OCI-LY7 (cell line): ENCODE results near the gene HLA-B. TPM values are rescaled to one million over a fixed set of nuclear protein-coding genes. Genes with fewer than 3 reads are reported as not detected.

Experiments used
- BruUV-seq: library from RNA; stranded (reverse); fragments of 400-500 nt; replicated peaks from 2 replicates; lab custom pipeline; 2021; lab: Mats Ljungman, UMichigan
- CTCF ChIA-PET: fragments of 300-600 bp; sonication (Branson Sonifier 250); formaldehyde crosslinking; loops from one replicate; lab custom pipeline; 2022; ENCODE audit warnings: antibody characterized with exemption; ENCODE audit not compliant: unreplicated experiment; lab: Charles Lee
- POLR2A ChIA-PET: fragments of 300-600 bp; sonication (Branson Sonifier 250); formaldehyde crosslinking; loops from one replicate; lab custom pipeline; 2022; ENCODE audit warnings: antibody characterized with exemption; lab: Charles Lee
- DNase-seq: peaks from one replicate; pipeline ENCODE4 v3.0.0-alpha.2; 2015; ENCODE audit warnings: low spot score
- H2AFZ ChIP-seq: fragments of 200-600 bp; sonication (generic), shearing (Covaris generic); 2 replicates; pipeline ENCODE4 v1.6.1; 2014; ENCODE audit warnings: mild to moderate bottlenecking, antibody characterized with exemption, low read length, moderate library complexity
- H3K27ac ChIP-seq: fragments of 200-600 bp; sonication (generic); 2 replicates; pipeline ENCODE4 v1.5.1; 2014; ENCODE audit warnings: mixed run types, low read depth, mild to moderate bottlenecking, moderate library complexity, low read length, inconsistent platforms; ENCODE audit not compliant: poor library complexity, severe bottlenecking
- H3K36me3 ChIP-seq: fragments of 200-600 bp; sonication (generic); 2 replicates; pipeline ENCODE4 v1.6.1; 2014; ENCODE audit warnings: mild to moderate bottlenecking, antibody characterized with exemption, low read length, moderate library complexity, mixed read lengths; ENCODE audit not compliant: insufficient read depth
- H3K4me1 ChIP-seq: fragments of 200-600 bp; sonication (generic); 2 replicates; pipeline ENCODE4 v1.5.1; 2014; ENCODE audit warnings: mild to moderate bottlenecking, low read length; ENCODE audit not compliant: insufficient read depth, poor library complexity, severe bottlenecking
- H3K4me2 ChIP-seq: fragments of 200-600 bp; sonication (generic); 2 replicates; pipeline ENCODE4 v1.6.1; 2014; ENCODE audit warnings: mild to moderate bottlenecking, low read length
- H3K4me3 ChIP-seq: fragments of 200-600 bp; sonication (generic); 2 replicates; pipeline ENCODE4 v1.5.1; 2014; ENCODE audit warnings: mild to moderate bottlenecking, low read depth, low read length; ENCODE audit not compliant: poor library complexity, severe bottlenecking
- H3K79me2 ChIP-seq: fragments of 200-600 bp; sonication (generic); 2 replicates; pipeline ENCODE4 v1.6.1; 2016; ENCODE audit warnings: low read depth, mild to moderate bottlenecking, low read length, moderate library complexity, mixed read lengths; ENCODE audit not compliant: insufficient read depth
- H3K9me2 ChIP-seq: fragments of 200-600 bp; sonication (generic); 2 replicates; pipeline ENCODE4 v1.6.1; 2016; ENCODE audit warnings: mild to moderate bottlenecking, low read length, mixed read lengths; ENCODE audit not compliant: insufficient read depth
- H3K9me3 ChIP-seq: fragments of 200-600 bp; sonication (generic); 2 replicates; pipeline ENCODE4 v1.6.1; 2014; ENCODE audit warnings: mild to moderate bottlenecking, mixed run types, low read length, mixed read lengths
- H4K20me1 ChIP-seq: fragments of 200-600 bp; sonication (generic); 2 replicates; pipeline ENCODE4 v1.6.1; 2014; ENCODE audit warnings: mild to moderate bottlenecking, antibody characterized with exemption, low read length, moderate library complexity, mixed read lengths; ENCODE audit not compliant: insufficient read depth
- CTCF ChIP-seq: fragments of 200-600 bp; sonication (generic); conservative IDR thresholded peaks from 2 replicates; pipeline ENCODE4 v1.5.1; 2014; ENCODE audit warnings: mild to moderate bottlenecking, antibody characterized with exemption, low read length, moderate library complexity, mixed read lengths
- EZH2phosphoT487 ChIP-seq: fragments of 200-600 bp; sonication (generic); IDR thresholded peaks from 2 replicates; pipeline ENCODE4 v1.6.1; 2018; ENCODE audit warnings: low read depth, borderline replicate concordance, mild to moderate bottlenecking, mixed run types, antibody characterized with exemption, low read length, moderate library complexity, mixed read lengths
- intact Hi-C: fragments of 100-400 bp; cut with micrococcal nuclease; formaldehyde crosslinking; loops from one replicate; pipeline ENCODE4 v1.10.0; 2022; ENCODE audit not compliant: unreplicated experiment
- total RNA-seq, 2 experiments: library from RNA; depleted of rRNA in 1 of 2; stranded (reverse); fragments of >200 nt in 1 of 2; shearing (Covaris generic) in 1 of 2; gene quantifications; 2 replicates each; pipeline ENCODE4 v1.2.3, GENCODE V29; 2014 to 2022

Gene HLA-B
- total RNA-seq, 2 experiments from 2014 or later: 238 to 258 TPM

DNA sequence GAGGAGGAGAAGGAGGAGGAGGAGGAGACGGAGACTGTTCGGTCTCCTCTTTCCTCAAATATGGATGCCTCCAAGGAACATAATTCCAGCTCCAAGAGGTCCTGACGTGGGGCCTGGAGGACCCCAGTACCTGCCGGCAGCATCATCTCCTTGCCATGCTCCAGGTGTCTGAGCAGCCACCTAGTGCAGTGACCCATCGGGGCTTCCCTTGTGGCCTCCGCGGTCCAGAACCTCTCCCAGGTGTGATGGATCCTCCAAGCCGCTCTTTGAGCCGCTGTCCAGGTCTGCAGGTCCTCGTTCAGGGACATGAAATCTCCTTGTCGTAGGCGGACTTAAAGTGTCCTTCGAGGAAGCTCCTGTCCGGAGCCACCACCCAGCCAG is 49.3 kb downstream of the HLA-B start:
- no peak overlapping the region for H3K4me2 ChIP-seq
- BruUV-seq: no TSS peak
- POLR2A ChIA-PET: interaction anchor here (0.8 to 0.9 kb wide), 2 partner anchors 9 to 24 kb away, joined by 3 to 4 read pairs; no protein-coding TSS in a partner anchor
- no peak for DNase-seq
- H3K9me2 ChIP-seq: no peaks in the 10 kb centered on the region
- H2AFZ ChIP-seq: no peak overlapping the region
- H3K4me1 ChIP-seq: no peaks in the 10 kb centered on the region
- H3K36me3 ChIP-seq: no peaks in the 10 kb centered on the region
- no peak overlapping the region for H3K27ac ChIP-seq
- intact Hi-C loops: no loop called here
- CTCF ChIA-PET: no interaction called here
- no peaks in the 10 kb centered on the region for H3K79me2 ChIP-seq
- TF ChIP-seq CTCF (no peak), EZH2phosphoT487 (no peak)
- H3K4me3 ChIP-seq: no peak overlapping the region
- no peaks in the 10 kb centered on the region for H3K9me3 ChIP-seq
- H4K20me1 ChIP-seq: no peaks in the 10 kb centered on the region

- intact Hi-C loops: no loop called here
- Histone ChIP-seq H3K36me3 (no peaks in the 10 kb centered on the region), H3K4me3 (no peak overlapping the region), H4K20me1 (no peaks in the 10 kb centered on the region), H3K9me2 (no peaks in the 10 kb centered on the region), H3K4me1 (no peaks in the 10 kb centered on the region), H3K4me2 (no peak overlapping the region), H3K79me2 (no peaks in the 10 kb centered on the region), H3K9me3 (no peaks in the 10 kb centered on the region), H2AFZ (no peak overlapping the region), H3K27ac (no peak overlapping the region)
- ChIA-PET CTCF (no interaction called here), POLR2A (no interaction called here)
- BruUV-seq: no TSS peak
- TF ChIP-seq CTCF (no peak), EZH2phosphoT487 (no peak)
- DNase-seq: no peak
Measured at GRCh38 chr6:31305703-31306219, 51.2 kb downstream of the HLA-B start.

GRCh38 chr6:31304683-31305082 is 52.3 kb downstream of the HLA-B start:
- ChIA-PET POLR2A (no interaction called here), CTCF (no interaction called here)
- no peaks in the 10 kb centered on the region for H4K20me1 ChIP-seq
- no peak overlapping the region for H3K4me2 ChIP-seq
- no peak for DNase-seq
- no peaks in the 10 kb centered on the region for H3K9me3 ChIP-seq
- no TSS peak for BruUV-seq
- no peak overlapping the region for H3K4me3 ChIP-seq
- no peak overlapping the region for H2AFZ ChIP-seq
- H3K9me2 ChIP-seq: no peaks in the 10 kb centered on the region
- no peaks in the 10 kb centered on the region for H3K36me3 ChIP-seq
- intact Hi-C loops: no loop called here
- no peak overlapping the region for H3K27ac ChIP-seq
- TF ChIP-seq CTCF: no peak
- no peak for TF ChIP-seq EZH2phosphoT487
- H3K4me1 ChIP-seq: no peaks in the 10 kb centered on the region
- H3K79me2 ChIP-seq: no peaks in the 10 kb centered on the region
